ENCODE measurements around the gene CEACAM6.
"Not testable (repeated sequence)": the region's sequence is repeated elsewhere in the genome, so short reads cannot be mapped to it uniquely, and the experiment has no call there.

CEACAM6 gene

DNA sequence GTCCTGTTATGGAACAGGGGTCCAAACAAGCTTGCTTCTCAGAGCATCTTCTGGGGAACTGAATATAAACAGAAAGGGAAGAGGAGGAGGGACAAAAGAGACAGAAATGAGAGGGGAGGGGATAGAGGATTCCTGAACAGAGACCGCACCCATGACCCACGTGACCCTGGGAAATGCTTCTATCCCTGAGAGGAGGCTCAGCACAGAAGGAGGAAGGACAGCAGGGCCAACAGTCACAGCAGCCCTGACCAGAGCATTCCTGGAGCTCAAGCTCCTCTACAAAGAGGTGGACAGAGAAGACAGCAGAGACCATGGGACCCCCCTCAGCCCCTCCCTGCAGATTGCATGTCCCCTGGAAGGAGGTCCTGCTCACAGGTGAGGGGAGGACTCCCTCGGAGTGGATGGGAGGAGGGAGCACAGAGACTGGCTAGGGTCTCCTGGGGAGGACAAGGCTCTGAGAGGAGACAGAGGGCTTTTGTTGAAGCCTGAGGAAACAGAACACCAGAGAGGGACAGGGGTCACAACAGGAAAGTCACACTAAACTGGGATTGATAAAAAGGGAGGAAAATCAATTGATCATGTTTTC lies at the start of gene CEACAM6:
CEACAM6 (plus strand) TSS at position 203 of the 586 bp plus-strand sequence; CDS start at position 312, 109 bp downstream.
- DNase-seq (ENCODE audit: low read depth), result no peak

GRCh38 chr19:41706741-41707501 lies 48.4 kb upstream of the CEACAM6 start:
- peak; percentile 39 for DNase-seq (ENCODE audit: low read depth)

DNA sequence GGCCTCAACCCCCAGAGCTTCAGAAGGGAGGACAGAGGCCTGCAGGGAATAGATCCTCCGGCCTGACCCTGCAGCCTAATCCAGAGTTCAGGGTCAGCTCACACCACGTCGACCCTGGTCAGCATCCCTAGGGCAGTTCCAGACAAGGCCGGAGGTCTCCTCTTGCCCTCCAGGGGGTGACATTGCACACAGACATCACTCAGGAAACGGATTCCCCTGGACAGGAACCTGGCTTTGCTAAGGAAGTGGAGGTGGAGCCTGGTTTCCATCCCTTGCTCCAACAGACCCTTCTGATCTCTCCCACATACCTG lies 47.9 kb upstream of the CEACAM6 start:
- DNase-seq (ENCODE audit: low read depth), result no peak

- DNase-seq (ENCODE audit: low read depth), result no peak
These were observed 47.4 kb upstream of the CEACAM6 start for GRCh38 chr19:41707871-41708371.

DNA sequence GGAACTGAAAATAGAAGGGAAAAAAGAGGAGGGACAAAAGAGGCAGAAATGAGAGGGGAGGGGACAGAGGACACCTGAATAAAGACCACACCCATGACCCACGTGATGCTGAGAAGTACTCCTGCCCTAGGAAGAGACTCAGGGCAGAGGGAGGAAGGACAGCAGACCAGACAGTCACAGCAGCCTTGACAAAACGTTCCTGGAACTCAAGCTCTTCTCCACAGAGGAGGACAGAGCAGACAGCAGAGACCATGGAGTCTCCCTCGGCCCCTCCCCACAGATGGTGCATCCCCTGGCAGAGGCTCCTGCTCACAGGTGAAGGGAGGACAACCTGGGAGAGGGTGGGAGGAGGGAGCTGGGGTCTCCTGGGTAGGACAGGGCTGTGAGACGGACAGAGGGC lies 46.8 kb upstream of the CEACAM6 start, which contains the start of gene CEACAM5:
CEACAM5 (plus strand) TSS at position 146 of the 400 bp plus-strand sequence; CDS start at position 252, 106 bp downstream.
- no peak for DNase-seq (ENCODE audit: low read depth)

- not testable (repeated sequence) for DNase-seq (ENCODE audit: low read depth)
These were observed 45.8 kb upstream of the CEACAM6 start for GRCh38 chr19:41709516-41709915.

GRCh38 chr19:41709951-41710645 lies 45.2 kb upstream of the CEACAM6 start:
- no peak for DNase-seq (ENCODE audit: low read depth)

DNA sequence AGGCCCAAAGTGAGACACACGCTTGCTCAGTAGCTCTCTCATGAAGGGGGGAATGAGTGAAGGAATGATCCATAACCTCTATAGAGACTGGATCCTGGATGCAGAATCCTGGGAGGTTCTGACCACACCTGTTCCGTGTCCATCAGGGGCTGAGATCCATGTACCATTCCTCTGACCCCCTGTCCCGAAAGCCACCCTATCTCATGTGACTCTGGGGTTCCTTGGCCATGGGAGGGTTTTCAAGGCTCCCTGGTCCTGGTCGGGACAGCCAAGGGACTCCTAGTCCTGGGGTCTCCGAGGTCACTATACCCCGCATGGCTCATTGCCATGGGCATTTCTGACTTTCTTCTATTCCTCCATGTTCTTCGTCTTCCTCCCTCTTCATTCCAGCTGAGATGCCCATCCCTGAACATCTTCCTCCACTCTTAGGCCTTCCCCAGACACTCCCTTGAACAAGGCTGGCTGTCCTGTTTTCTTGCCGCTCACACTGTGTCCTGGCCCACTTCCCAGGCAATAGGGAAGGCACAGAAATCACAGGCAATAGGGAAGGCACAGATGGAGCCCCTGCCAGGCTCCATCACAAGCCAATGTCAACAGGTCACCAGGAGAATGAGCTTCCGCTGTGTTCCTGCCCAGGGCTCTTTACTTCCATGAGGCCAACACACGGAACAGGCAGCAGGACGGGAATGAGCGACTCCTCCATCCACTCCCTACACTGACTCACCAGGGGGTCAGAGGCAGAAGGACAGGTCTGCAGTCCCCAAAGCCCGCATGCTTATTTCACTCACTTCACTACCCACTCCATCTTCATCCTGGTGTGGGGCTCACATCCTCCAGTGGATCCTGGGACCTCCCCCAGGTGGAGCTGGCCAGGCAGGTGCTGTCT lies 43.7 kb upstream of the CEACAM6 start:
- no peak for DNase-seq (ENCODE audit: low read depth)

- DNase-seq (ENCODE audit: low read depth), result no peak
These were observed 40.7 kb upstream of the CEACAM6 start for GRCh38 chr19:41714598-41714997.

- DNase-seq (ENCODE audit: low read depth), result no peak
These were observed 36.6 kb upstream of the CEACAM6 start for GRCh38 chr19:41718761-41719160.

DNA sequence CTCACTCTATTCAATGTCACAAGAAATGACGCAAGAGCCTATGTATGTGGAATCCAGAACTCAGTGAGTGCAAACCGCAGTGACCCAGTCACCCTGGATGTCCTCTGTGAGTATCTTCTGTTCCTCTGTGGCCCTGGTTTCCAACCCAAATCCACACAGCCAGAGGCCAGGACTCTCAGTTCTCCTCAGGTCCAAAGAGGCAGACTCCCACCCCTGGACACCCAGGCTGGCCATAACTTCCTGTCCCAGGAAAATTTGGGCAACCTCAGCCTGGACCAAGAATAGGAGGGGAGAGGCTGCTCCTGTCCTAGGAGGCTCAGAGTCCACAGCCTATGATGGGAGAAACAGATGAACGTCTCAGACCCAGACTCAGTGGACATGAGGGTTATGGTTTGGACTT lies 35.2 kb upstream of the CEACAM6 start:
- no peak for DNase-seq (ENCODE audit: low read depth)

- DNase-seq (ENCODE audit: low read depth), result no peak
These were observed 28.8 kb upstream of the CEACAM6 start for GRCh38 chr19:41726493-41726892.

DNA sequence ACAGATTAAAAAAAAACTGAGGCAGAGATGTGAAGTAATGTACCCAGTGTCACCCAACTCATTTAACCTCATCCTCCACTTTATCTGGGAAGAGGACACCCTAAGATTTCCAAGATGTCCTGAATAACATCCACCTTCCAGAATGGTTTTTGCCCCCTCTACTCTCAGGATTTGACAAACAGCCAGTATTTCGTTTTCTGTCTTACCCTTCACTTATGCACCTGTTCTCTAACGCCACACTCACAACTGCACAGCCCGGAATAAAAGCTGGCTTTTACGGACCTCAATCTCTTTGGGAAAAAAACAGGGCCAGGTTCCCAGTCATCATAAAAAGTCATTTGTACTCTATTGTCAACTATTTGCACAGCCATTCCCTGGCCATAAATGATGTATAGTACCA lies 21.2 kb upstream of the CEACAM6 start:
- DNase-seq (ENCODE audit: low read depth), result no peak

DNA sequence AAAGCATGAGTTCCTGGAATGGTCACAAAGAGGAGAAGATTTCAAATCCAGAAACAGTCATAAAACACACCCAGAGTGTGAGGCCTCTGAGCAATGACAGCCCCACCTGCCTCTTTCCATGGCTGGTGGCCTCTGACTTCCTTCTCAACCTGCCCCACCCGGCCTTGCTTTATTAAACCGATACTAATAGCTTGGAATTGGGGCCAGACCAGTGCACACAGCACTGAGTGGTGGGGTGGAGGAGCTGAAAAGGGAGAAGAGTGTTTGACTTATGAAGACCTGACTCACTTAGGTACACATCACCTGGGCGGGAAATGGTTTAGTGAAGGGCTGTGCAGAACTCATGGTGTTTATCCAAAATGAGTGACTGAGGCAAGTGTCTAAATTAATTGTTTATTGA lies 20.7 kb upstream of the CEACAM6 start:
- DNase-seq (ENCODE audit: low read depth), result no peak

DNA sequence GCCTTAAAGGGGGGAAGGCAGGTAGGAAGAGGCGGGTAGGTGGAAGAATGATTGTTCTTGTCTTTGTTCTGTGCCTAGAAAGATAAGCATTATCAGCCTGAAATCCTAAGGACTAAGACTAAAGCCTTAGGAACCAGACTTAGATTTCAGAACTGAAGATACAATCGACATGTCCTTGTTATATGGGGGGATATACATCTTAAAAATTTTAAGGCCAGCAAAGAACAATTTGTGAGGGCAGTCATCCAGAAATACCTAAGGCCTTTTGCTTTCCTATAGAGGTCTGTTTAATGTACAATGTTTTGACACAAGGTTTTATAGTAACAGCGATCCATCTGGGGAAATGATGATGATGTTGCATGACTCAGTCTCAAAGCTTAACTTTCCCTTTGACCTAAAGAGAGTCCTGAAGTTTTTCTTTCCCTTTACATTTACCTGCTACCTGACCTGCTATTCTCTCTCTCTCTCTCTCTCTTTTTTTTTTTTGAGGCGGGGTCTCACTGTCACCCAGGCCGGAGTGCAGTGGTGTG lies 20.2 kb upstream of the CEACAM6 start:
- DNase-seq (ENCODE audit: low read depth), result no peak

DNA sequence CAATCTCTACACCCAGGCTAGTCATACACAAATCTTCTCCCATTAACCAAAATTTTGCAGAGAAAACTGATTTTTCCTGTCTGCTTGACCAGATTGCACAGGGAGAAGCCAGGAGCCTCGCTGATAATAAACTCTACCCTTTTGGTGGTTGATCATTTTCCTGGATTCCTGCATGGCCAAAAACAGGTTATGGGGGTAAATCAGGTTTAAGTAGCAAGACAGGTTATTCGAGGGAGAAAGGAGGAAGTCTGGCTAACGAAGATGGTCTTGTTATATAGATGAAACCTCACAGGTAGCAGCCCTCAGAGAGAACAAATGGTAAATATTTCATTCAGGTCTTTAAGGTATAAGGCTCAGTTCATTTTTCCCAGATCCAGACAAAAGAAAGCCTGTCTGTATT lies 16.0 kb upstream of the CEACAM6 start:
- no peak for DNase-seq (ENCODE audit: low read depth)

DNA sequence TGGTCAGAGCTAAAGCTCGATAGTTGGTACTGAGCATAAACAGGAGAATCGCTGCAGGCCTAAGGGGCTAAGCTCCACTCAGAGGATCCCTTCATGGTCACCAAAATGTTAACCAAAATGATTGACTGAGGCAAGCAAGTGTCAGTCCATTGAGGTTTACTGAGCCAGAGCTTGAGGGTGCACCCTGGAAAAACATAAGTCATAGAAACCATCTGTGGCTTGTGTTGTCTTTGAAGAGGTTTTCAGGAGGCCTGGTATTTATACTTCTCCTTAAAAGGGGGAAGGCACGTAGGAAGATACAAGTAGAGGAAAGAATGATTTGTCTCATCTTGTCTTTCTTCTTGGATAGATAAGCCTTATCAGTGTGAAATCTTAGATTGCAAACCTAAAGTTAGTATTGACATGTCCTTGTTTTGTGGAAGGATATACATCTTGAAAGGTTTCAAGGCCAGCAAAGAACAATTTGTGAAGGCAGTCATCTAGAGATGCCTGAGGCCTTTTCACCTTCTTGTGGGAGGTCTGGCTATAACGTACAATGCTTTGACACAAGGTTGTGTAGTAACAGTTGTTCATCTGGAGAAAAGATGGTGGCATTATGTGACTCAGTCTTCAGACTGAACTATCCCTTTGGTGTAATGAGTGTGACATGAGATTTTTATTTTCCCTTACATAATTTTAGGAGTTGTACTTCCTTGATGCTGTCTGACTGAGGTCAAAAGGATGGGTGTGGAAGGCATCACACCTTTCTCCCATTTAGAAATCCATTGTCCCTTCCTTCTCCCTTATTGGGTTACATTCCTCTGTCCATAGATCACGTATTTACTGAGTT lies 14.7 kb upstream of the CEACAM6 start:
- DNase-seq (ENCODE audit: low read depth), result no peak

GRCh38 chr19:41741244-41741554 lies 14.1 kb upstream of the CEACAM6 start:
- DNase-seq (ENCODE audit: low read depth), result no peak

GRCh38 chr19:41744850-41745249 lies 10.5 kb upstream of the CEACAM6 start:
- DNase-seq (ENCODE audit: low read depth), result no peak

DNA sequence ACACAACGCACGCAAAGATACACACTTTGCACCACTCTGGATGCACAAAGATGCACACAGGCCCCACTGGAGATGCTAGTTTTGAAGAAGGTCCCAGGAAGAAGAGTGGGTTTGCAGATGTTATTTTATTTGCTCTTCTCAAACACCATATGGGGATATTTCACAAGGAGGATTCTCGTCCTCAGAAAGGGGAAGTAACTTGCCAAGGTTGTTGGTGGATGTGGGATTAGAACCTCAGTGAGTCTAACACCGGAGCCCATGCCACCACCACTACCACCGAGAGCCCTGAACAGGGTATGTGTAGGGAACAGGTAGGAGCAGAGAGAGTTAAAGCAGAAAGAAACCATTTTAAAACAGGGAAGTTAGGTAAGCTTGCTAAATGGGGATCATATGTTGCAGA lies 9.6 kb upstream of the CEACAM6 start:
- no peak for DNase-seq (ENCODE audit: low read depth)

- DNase-seq (ENCODE audit: low read depth), result no peak
These were observed 8.6 kb upstream of the CEACAM6 start for GRCh38 chr19:41746593-41747227.

All from T-helper 22 cell (primary cell).